ENCODE measurements around the gene POLG. TPM values are rescaled to one million over a fixed set of nuclear protein-coding genes. Genes with fewer than 3 reads are reported as not detected.

The POLG gene
- polyA plus RNA-seq (2012; rRNA removed), result 24.9 and 25.1 TPM in 2 replicates
- 13.4 and 18.8 TPM in 2 replicates for polyA plus RNA-seq (2012; cell fraction: cytosol; rRNA removed)
- polyA plus RNA-seq (2012; cell fraction: nucleus; rRNA removed), result 145 and 160 TPM in 2 replicates

- DNase-seq, result peak; percentile 97
- Histone ChIP-seq H3K27ac (ENCODE audit: low read depth in 2 of 2, low read length in 1 of 2) (peak within 1 kb of the TSS; percentile 76 to 95), H3K4me3 (ENCODE audit: low read depth in 2 of 2, low read length in 1 of 2) (peak within 1 kb of the TSS; percentile 80 to 87), H2AFZ (ENCODE audit: low read depth) (peak within 1 kb of the TSS; percentile 49; the same call in 1 of the 2 replicates), H4K20me1 (ENCODE audit: insufficient read depth) (peaks cover 41% of the 10 kb centered on the region), H3K4me1 (ENCODE audit: control insufficient read depth in 1 of 2, insufficient read depth in 2 of 2, low read depth in 1 of 2, low read length in 1 of 2) (peaks cover 18 to 44% of the 10 kb centered on the region in 2 experiments), H3K9me3 (no peaks in the 10 kb centered on the region), H3K27me3 (ENCODE audit: insufficient read depth) (no peaks in the 10 kb centered on the region), H3K36me3 (replicated peaks in 1 of 2; ENCODE audit: control insufficient read depth in 1 of 2, insufficient read depth in 2 of 2, low read length in 1 of 2) (peaks cover 26 to 34% of the 10 kb centered on the region in 2 experiments), H3F3A (replicated peaks; ENCODE audit: insufficient read depth) (peaks cover 7% of the 10 kb centered on the region), H3K9ac (peak within 1 kb of the TSS; percentile 88), H3K79me2 (ENCODE audit: insufficient read depth) (peaks cover 46% of the 10 kb centered on the region), H3K9me2 (no peaks in the 10 kb centered on the region), H3K4me2 (peak within 1 kb of the TSS; percentile 83)
- CTCF ChIA-PET, result interaction anchor here (0.8 to 8.0 kb wide), 8 partner anchors 13 to 128 kb away, joined by 3 to 95 read pairs (median 4); no protein-coding TSS in a partner anchor
- POLR2A ChIA-PET, result interaction anchor here (0.6 to 2.0 kb wide), 5 partner anchors 22 to 90 kb away, joined by 3 to 6 read pairs (median 4); partner anchors contain the start of gene FANCI
- 1% methylated on average over 25 of the region's 85 CpGs for WGBS (ENCODE audit: low lambda C conversion rate)
- TF ChIP-seq NRF1 (IDR thresholded peaks at IDR 0.05; ENCODE audit: low read depth, low read length) (peak; percentile 23; the same call in 1 of the 2 replicates), RFX5 (IDR thresholded peaks at IDR 0.05; ENCODE audit: low read length) (no peak), ZBTB33 (IDR thresholded peaks at IDR 0.05; ENCODE audit: borderline replicate concordance, low read depth) (peak; percentile 53; the same call in 1 of the 2 replicates), SMC3 (IDR thresholded peaks at IDR 0.05; ENCODE audit: low read depth, low read length) (no peak), MXI1 (IDR thresholded peaks at IDR 0.05; ENCODE audit: low read depth, low read length) (peak; percentile 69; the same call in 1 of the 2 replicates), USF1 (IDR thresholded peaks at IDR 0.05; ENCODE audit: borderline replicate concordance, low read depth) (no peak), RCOR1 (IDR thresholded peaks at IDR 0.05; ENCODE audit: low read length) (peak; percentile 78; the same call in 1 of the 2 replicates), FOSL2 (IDR thresholded peaks at IDR 0.05; ENCODE audit: borderline replicate concordance, low read depth) (peak; percentile 63; the same call in 1 of the 2 replicates), GABPA (IDR thresholded peaks at IDR 0.05; ENCODE audit: low read depth) (no peak), CHD2 (IDR thresholded peaks at IDR 0.05; ENCODE audit: low read length, partially characterized antibody) (peak; percentile 85), RAD21 (IDR thresholded peaks at IDR 0.05; ENCODE audit: low read length) (no peak), TCF12 (IDR thresholded peaks at IDR 0.05) (no peak), GATA2 (CRISPR knock-in tag; IDR thresholded peaks at IDR 0.05) (no peak), EP300 (IDR thresholded peaks at IDR 0.05; ENCODE audit: borderline replicate concordance in 1 of 2, low read depth in 1 of 2, low read length in 1 of 2) (peak; percentile 37 to 69; a peak in 2 of 4 replicates), TEAD4 (IDR thresholded peaks at IDR 0.05; ENCODE audit: borderline replicate concordance, insufficient read depth) (peak; percentile 94), SIN3A (IDR thresholded peaks at IDR 0.05; ENCODE audit: borderline replicate concordance, low read depth, low read length) (no peak; the same call in 1 of the 2 replicates), JUND (IDR thresholded peaks at IDR 0.05) (peak; percentile 52; the same call in 1 of the 2 replicates), PBX3 (IDR thresholded peaks at IDR 0.05) (no peak), RXRA (IDR thresholded peaks at IDR 0.05; ENCODE audit: borderline replicate concordance, low read depth) (no peak), CTCF (IDR thresholded peaks at IDR 0.05) (no peak), USF2 (IDR thresholded peaks at IDR 0.05; ENCODE audit: borderline replicate concordance, low read depth, low read length) (no peak), TAF1 (IDR thresholded peaks at IDR 0.05; ENCODE audit: borderline replicate concordance, low read depth, low read length) (peak; percentile 89), FOXM1 (IDR thresholded peaks at IDR 0.05; ENCODE audit: low read depth) (peak; percentile 66; the same call in 1 of the 2 replicates), FOXJ3 (CRISPR knock-in tag; IDR thresholded peaks at IDR 0.05) (peak; percentile 87; the same call in 1 of the 2 replicates), EZH2phosphoT487 (IDR thresholded peaks at IDR 0.05; ENCODE audit: borderline replicate concordance, low read depth) (no peak), POLR2AphosphoS5 (IDR thresholded peaks at IDR 0.05; ENCODE audit: low read depth, low read length) (peak; percentile 93)
Observed at GRCh38 chr15:89334510-89335297, at the start of gene POLG. Gene POLG (minus strand): TSS chr15:89334824. CDS start chr15:89333754, 1,070 bp downstream.

Measured in SK-N-SH (cell line).